AG09309 (cell line): Measurements from ENCODE around the gene HELZ.

Experiments
- DNase-seq: peaks from one replicate; pipeline ENCODE4 v3.0.0-alpha.2; 2010; ENCODE audit warnings: low read depth
- H3K4me3 ChIP-seq: 2 replicates; pipeline ENCODE4 v1.5.1; 2011; ENCODE audit warnings: mild to moderate bottlenecking, low read depth, low read length, moderate library complexity; ENCODE audit not compliant: control insufficient read depth
- CTCF ChIP-seq: IDR thresholded peaks from 2 replicates; pipeline ENCODE4 v1.5.1; 2011; ENCODE audit warnings: mild to moderate bottlenecking, low read depth, low read length, inconsistent platforms; ENCODE audit not compliant: insufficient read depth, control insufficient read depth; ENCODE audit errors: missing control alignments

Gene HELZ

GRCh38 chr17:67051837-67052236 is 193.2 kb downstream of the HELZ start:
- H3K4me3 ChIP-seq = no peak overlapping the region
- TF ChIP-seq CTCF = no peak
- DNase-seq = no peak

GRCh38 chr17:67051155-67051538 is 193.8 kb downstream of the HELZ start:
- no peak for TF ChIP-seq CTCF
- no peak for DNase-seq
- no peak overlapping the region for H3K4me3 ChIP-seq

- DNase-seq = no peak
- no peak overlapping the region for H3K4me3 ChIP-seq
- no peak for TF ChIP-seq CTCF
These were observed 194.4 kb downstream of the HELZ start for GRCh38 chr17:67050471-67051154.

GRCh38 chr17:67050066-67050465 is 194.9 kb downstream of the HELZ start:
- DNase-seq = no peak
- no peak overlapping the region for H3K4me3 ChIP-seq
- no peak for TF ChIP-seq CTCF

- no peak for DNase-seq
- H3K4me3 ChIP-seq = no peak overlapping the region
- no peak for TF ChIP-seq CTCF
These were observed 195.8 kb downstream of the HELZ start for GRCh38 chr17:67049025-67049739.

GRCh38 chr17:67047382-67047781 is 197.6 kb downstream of the HELZ start:
- no peak for TF ChIP-seq CTCF
- no peak overlapping the region for H3K4me3 ChIP-seq
- no peak for DNase-seq
